ENCODE results near the gene NRG3.

DNA sequence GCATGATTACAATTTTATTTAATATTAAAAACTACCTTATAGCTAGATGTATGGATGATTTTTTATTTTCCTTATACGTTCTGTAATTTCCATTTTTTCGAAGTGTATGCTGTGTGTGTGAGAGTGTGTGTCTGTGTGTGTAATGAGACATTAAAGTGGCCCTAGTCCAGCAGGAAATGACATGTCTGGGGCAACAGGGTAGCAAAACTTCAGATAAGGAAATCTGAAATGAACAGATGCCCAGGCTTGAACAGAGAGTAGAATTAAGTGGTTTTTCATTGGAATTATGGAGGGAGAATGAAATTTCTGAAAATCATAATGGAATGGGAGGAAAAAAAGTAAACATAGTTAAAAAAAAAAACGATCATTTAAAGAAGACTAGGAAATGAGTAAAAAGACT, 200.6 kb downstream of the NRG3 start:
- TF ChIP-seq CTCF (conservative IDR thresholded peaks at IDR 0.05; ENCODE audit: low read length), result no peak
- TF ChIP-seq EZH2phosphoT487 (IDR thresholded peaks at IDR 0.05; ENCODE audit: borderline replicate concordance, low read depth, low read length), result no peak
